Measurements from ENCODE around the gene C2CD2.

GRCh38 chr21:41850085-41850484 is 103.7 kb downstream of the C2CD2 start:
- TF ChIP-seq CTCF (IDR thresholded peaks at IDR 0.05; ENCODE audit: low read length) (no peak), EZH2 (IDR thresholded peaks at IDR 0.05; ENCODE audit: borderline replicate concordance, low read length) (no peak)
